PC-9 (cell line): ENCODE results near the gene ELOVL5.

Experiments used
- CTCF ChIP-seq: fragments of 200-600 bp; sonication (generic); conservative IDR thresholded peaks from 2 replicates; pipeline ENCODE4 v1.6.1; 2017; ENCODE audit warnings: mixed run types, antibody characterized with exemption, mild to moderate bottlenecking, moderate library complexity
- EZH2 ChIP-seq: fragments of 200-600 bp; sonication (generic); IDR thresholded peaks from 2 replicates; pipeline ENCODE4 v1.8.0; 2017; ENCODE audit warnings: antibody characterized with exemption, low read depth

- TF ChIP-seq CTCF, result no peak
- TF ChIP-seq EZH2, result no peak
Measured at GRCh38 chr6:53264337-53264736, 84.4 kb downstream of the ELOVL5 start.
